Cardiac muscle cell (in vitro differentiated cells and primary cell): Measurements from ENCODE around the gene DLK1. TPM values are rescaled to one million over a fixed set of nuclear protein-coding genes. Genes with fewer than 3 reads are reported as not detected.

Source experiments
- DNase-seq, 2 donors: peaks; one replicate each; pipeline versions ENCODE4 v3.0.0 to v3.0.0-alpha.2; 2010 to 2017; ENCODE audit warnings: low read depth in 1 of 2, low spot score in 1 of 2
- H3K27ac ChIP-seq: fragments of 200-600 bp; sonication (generic); 2 replicates; pipeline ENCODE4 v1.5.1; 2016
- H3K27me3 ChIP-seq: fragments of 200-600 bp; sonication (generic); 2 replicates; pipeline ENCODE4 v1.6.0; 2016; ENCODE audit warnings: control low read depth
- H3K36me3 ChIP-seq: fragments of 200-600 bp; sonication (generic); 2 replicates; pipeline ENCODE4 v1.5.1; 2016; ENCODE audit warnings: control low read depth
- H3K4me1 ChIP-seq: fragments of 200-600 bp; sonication (generic); 2 replicates; pipeline ENCODE4 v1.8.1; 2017; ENCODE audit warnings: low read depth, mild to moderate bottlenecking, mixed run types
- H3K4me3 ChIP-seq: fragments of 200-600 bp; sonication (generic); 2 replicates; pipeline ENCODE4 v1.5.1; 2016; ENCODE audit warnings: mild to moderate bottlenecking
- H3K9me3 ChIP-seq: fragments of 200-600 bp; sonication (generic); 2 replicates; pipeline ENCODE4 v1.5.1; 2017; ENCODE audit warnings: low read depth, mild to moderate bottlenecking, control low read depth
- polyA plus RNA-seq: library from polyadenylated mRNA; unstranded; fragments of >200 nt; fragmentation: Nextera tagmentation; extraction: Ambion mirVana; gene quantifications from 2 replicates; pipeline ENCODE4 v1.2.1, GENCODE V29; 2016
- total RNA-seq: library from RNA; depleted of rRNA; stranded (reverse); fragments of >200 nt; gene quantifications from 2 replicates; pipeline ENCODE4 v1.2.3, GENCODE V29; 2016
- TF ChIP-seq, protein P1 (sequence below): IDR thresholded peaks from 2 replicates; pipeline ENCODE4 v1.5.1; 2012; ENCODE audit warnings: low read depth, mild to moderate bottlenecking, low read length

Gene DLK1
- total and polyA plus RNA-seq, 2 experiments from 2014 or later, result 24.0 to 64.1 TPM

DNA sequence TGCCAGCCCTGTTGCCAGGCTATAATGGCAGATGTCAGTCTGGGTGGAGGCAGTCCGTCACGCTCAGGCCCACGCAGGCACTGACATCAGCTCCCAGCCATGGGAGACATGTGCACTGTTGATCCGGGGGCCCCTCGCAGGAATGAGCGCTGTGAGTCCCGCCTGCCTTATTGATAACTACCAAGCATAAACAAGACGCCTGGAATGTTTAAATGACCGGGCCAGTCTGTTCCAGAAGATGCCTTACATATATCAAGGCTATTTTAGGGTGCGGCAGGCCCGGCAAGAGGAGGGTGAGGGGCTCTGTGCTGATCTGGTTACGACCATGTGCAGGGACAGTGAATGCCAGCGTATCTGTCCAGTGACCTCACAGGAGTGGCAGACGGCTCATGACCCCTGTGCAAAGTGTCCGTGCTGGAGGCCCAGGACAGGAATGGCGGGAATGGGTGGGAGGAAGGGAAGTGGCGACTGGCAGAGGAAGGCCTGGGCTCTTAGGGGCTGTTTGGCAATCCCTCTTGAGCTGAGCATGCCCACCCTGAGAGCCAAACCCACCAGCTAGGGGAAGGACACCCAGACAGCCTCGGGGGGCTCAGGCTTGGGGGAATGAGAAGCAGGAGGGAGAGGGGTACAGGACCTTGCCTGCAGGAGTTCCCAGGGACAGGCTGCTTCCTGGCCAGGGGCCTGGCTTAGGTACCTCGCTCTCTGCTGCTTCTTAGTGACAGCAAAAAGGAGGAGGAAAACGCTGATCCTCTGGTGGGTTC, 49.3 kb downstream of the DLK1 start:
- H3K36me3 ChIP-seq, result no peaks in the 10 kb centered on the region
- H3K4me1 ChIP-seq, result peaks cover 10% of the 10 kb centered on the region
- H3K9me3 ChIP-seq, result no peaks in the 10 kb centered on the region
- H3K4me3 ChIP-seq, result no peak overlapping the region
- TF ChIP-seq, protein P1, sequence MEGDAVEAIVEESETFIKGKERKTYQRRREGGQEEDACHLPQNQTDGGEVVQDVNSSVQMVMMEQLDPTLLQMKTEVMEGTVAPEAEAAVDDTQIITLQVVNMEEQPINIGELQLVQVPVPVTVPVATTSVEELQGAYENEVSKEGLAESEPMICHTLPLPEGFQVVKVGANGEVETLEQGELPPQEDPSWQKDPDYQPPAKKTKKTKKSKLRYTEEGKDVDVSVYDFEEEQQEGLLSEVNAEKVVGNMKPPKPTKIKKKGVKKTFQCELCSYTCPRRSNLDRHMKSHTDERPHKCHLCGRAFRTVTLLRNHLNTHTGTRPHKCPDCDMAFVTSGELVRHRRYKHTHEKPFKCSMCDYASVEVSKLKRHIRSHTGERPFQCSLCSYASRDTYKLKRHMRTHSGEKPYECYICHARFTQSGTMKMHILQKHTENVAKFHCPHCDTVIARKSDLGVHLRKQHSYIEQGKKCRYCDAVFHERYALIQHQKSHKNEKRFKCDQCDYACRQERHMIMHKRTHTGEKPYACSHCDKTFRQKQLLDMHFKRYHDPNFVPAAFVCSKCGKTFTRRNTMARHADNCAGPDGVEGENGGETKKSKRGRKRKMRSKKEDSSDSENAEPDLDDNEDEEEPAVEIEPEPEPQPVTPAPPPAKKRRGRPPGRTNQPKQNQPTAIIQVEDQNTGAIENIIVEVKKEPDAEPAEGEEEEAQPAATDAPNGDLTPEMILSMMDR, result no peak
- no peaks in the 10 kb centered on the region for H3K27me3 ChIP-seq
- peak in 1 of 2 donors; percentile 28 for DNase-seq
- H3K27ac ChIP-seq, result peak overlapping the region; percentile 60

DNA sequence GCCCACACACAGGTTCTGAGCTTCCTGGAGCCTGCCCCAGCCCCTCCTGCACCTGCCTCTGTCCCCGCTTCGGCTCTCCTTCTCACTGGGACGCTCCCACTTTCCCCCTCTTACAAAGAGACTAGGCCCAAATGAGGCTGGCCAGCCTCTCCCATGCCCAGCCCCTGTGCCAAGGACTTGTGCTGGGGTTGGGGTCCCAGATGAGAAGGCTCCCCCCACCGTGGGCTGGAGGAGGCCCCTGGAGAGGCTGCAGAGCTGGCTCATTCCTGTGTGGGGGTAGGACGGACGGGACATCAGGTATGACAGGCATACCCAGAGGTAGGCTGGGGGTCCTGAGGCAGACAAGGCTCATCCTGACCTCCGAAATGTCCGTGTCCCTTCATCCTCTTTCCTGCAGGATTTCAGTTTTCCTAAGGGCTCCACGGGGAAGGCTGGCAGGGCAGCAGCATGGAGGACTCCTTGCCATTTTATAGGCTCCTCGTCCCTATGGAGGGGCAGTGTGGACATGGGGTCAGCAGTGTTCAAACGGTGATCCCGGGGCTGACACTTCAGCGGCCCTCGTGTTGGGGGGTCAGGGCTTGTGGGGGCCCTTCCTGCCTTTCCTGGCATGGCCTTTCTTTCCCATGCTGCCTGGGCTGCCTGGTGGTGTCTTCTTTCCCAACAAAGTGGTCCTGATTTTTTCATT, 50.1 kb downstream of the DLK1 start:
- DNase-seq, result no peak
- peaks cover 10% of the 10 kb centered on the region for H3K4me1 ChIP-seq
- no peaks in the 10 kb centered on the region for H3K9me3 ChIP-seq
- no peak overlapping the region for H3K27ac ChIP-seq
- H3K36me3 ChIP-seq, result no peaks in the 10 kb centered on the region
- TF ChIP-seq, protein P1, result no peak
- no peak overlapping the region for H3K4me3 ChIP-seq
- H3K27me3 ChIP-seq, result no peaks in the 10 kb centered on the region

DNA sequence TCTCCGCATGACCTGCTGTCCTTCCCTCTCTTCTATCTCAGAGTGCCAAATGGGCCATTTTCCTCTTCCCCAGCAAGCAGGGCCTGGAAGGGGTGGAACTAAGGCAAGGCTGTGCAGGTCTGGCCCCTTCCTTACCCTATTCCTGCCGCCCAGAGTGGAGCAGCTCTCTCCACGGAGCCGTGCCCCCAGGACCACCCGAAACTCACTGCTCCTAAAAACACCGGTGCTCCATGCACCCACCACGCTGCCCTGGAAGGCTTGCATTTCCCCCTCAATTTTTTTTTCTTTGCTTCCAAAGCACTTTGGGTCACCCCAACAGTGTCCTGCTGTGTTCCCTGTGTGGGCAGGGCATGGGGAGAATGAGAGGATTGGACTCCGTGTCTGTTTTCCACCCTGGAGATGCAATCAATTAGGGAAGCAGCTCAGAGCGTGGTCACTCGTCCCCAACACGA, 50.7 kb downstream of the DLK1 start:
- Histone ChIP-seq H3K4me3 (no peak overlapping the region), H3K27me3 (no peaks in the 10 kb centered on the region), H3K36me3 (no peaks in the 10 kb centered on the region), H3K27ac (no peak overlapping the region), H3K4me1 (peaks cover 10% of the 10 kb centered on the region), H3K9me3 (no peaks in the 10 kb centered on the region)
- DNase-seq, result no peak
- TF ChIP-seq, protein P1, result no peak

DNA sequence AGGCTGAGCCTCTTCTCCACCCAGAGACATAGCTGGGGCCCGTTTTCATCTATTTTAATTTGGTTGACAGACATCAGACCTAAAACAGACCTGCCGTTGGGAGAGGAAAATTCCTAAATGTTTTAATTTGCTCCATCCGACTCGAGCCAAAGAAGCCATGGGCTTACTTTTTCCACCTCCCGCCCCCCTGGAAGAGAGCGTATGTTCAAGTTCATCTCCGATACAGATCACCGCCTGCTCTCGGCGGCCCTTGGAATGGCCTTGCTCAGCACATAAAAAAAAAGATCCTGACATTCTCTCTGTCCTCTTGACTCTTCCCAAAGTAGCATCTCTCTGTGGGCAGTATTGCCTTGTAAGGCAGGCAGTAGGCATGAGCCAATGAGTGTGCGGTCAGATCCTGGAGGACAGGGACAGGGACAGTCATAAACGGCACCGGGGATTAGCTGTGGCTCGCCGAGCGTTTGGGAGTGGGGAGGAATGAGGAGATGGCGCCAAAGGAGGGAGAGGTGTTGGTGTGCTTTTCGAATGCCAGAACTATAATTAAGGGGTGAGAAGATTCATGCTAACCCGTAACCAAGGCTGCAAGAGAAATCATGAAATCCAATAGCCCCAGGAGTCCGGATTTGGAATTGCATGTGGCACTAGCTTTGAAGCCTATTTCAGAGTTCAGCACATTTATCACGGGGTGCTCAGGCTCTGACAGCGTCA, 51.3 kb downstream of the DLK1 start:
- no peak overlapping the region for H3K27ac ChIP-seq
- peak in 1 of 2 donors; percentile 35 for DNase-seq
- no peaks in the 10 kb centered on the region for H3K27me3 ChIP-seq
- TF ChIP-seq, protein P1, result no peak
- no peaks in the 10 kb centered on the region for H3K36me3 ChIP-seq
- H3K4me1 ChIP-seq, result peaks cover 10% of the 10 kb centered on the region
- H3K9me3 ChIP-seq, result no peaks in the 10 kb centered on the region
- no peak overlapping the region for H3K4me3 ChIP-seq

DNA sequence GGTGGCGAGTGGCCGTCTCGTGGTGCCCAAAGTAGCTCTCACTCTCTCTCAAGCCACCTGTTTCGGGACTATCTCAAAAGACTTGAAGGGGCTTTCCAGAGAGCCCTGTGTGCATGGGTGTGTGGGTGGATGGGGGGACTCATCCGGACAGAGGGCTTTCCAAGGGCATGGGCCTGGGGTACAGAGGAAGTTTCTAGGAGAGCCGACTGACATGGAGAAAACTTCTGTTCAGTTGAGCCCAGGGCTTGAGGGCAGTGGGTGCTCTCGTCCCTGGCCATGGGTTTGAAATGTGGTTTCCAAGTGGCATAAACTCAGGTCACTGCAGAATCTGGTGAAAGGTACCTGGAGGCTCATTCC, 51.8 kb downstream of the DLK1 start:
- H3K4me3 ChIP-seq, result no peak overlapping the region
- TF ChIP-seq, protein P1, result no peak
- peaks cover 10% of the 10 kb centered on the region for H3K4me1 ChIP-seq
- no peak overlapping the region for H3K27ac ChIP-seq
- DNase-seq, result no peak
- no peaks in the 10 kb centered on the region for H3K9me3 ChIP-seq
- H3K36me3 ChIP-seq, result no peaks in the 10 kb centered on the region
- no peaks in the 10 kb centered on the region for H3K27me3 ChIP-seq
